ENCODE results near the gene PIP4K2B.

DNA sequence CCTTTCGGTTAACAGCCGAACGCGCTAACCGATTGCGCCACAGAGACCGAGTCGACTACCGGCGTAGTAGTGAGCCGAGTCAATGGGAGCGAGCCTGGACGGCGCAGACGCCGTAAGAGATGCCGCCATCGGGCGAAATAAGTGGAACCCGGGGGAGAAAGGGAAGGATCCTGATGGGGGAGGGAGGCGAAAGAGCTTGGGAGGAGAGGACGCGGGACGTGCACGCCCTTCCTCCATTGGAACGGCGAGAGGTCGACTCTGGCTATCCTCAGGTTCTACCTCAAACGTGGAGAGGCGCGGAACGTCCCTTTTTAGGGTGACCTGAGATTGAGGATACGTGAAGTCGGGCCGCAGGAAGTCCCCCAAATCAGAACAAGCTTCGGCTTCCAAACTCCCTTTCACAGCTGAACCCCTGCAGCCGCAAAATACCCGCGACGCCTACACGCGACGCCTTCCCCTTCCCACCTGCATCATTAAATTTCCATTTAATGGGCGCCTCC lies 47.5 kb downstream of the PIP4K2B start:
- TF ChIP-seq DPF2 (IDR thresholded peaks at IDR 0.05) (no peak), NFYB (IDR thresholded peaks at IDR 0.05; ENCODE audit: extremely low read depth, insufficient read length) (no peak), BCOR (IDR thresholded peaks at IDR 0.05) (peak; percentile 25; the same call in 1 of the 2 replicates), GATAD2B (IDR thresholded peaks at IDR 0.05; ENCODE audit: borderline replicate concordance) (no peak), POLR2A (conservative IDR thresholded peaks at IDR 0.05) (0 out of 2 replicates have a peak, but pooled peaks have one; percentile 24), STAG1 (CRISPR knock-in tag; IDR thresholded peaks at IDR 0.05; ENCODE audit: borderline replicate concordance) (no peak)
- TF ChIP-seq, protein P1, sequence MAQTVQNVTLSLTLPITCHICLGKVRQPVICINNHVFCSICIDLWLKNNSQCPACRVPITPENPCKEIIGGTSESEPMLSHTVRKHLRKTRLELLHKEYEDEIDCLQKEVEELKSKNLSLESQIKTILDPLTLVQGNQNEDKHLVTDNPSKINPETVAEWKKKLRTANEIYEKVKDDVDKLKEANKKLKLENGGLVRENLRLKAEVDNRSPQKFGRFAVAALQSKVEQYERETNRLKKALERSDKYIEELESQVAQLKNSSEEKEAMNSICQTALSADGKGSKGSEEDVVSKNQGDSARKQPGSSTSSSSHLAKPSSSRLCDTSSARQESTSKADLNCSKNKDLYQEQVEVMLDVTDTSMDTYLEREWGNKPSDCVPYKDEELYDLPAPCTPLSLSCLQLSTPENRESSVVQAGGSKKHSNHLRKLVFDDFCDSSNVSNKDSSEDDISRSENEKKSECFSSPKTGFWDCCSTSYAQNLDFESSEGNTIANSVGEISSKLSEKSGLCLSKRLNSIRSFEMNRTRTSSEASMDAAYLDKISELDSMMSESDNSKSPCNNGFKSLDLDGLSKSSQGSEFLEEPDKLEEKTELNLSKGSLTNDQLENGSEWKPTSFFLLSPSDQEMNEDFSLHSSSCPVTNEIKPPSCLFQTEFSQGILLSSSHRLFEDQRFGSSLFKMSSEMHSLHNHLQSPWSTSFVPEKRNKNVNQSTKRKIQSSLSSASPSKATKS (CRISPR knock-in tag; IDR thresholded peaks at IDR 0.05), result no peak
- TF ChIP-seq, protein P2, sequence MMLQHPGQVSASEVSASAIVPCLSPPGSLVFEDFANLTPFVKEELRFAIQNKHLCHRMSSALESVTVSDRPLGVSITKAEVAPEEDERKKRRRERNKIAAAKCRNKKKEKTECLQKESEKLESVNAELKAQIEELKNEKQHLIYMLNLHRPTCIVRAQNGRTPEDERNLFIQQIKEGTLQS (IDR thresholded peaks at IDR 0.05), result 0 out of 2 replicates have a peak, but pooled peaks have one; percentile 24
- TF ChIP-seq, protein P2 (CRISPR knock-in tag; conservative IDR thresholded peaks at IDR 0.05), result no peak
